Endothelial cell of umbilical vein (primary cell): ENCODE data around the gene NKX3-2. TPM values are rescaled to one million over a fixed set of nuclear protein-coding genes. Genes with fewer than 3 reads are reported as not detected.

Experiments used
- BruUV-seq: library from RNA; stranded (reverse); fragments of 400-500 nt; replicated peaks from 2 replicates; lab custom pipeline; 2021; lab: Mats Ljungman, UMichigan
- CTCF ChIA-PET: fragments of 300-600, 350-600 bp; sonication (Branson Sonifier 250); formaldehyde crosslinking; loops from one replicate; lab custom pipeline; 2021; ENCODE audit warnings: antibody characterized with exemption, inconsistent platforms; lab: Charles Lee
- POLR2A ChIA-PET: fragments of 300-600, 350-600 bp; sonication (Branson Sonifier 250); formaldehyde crosslinking; loops from one replicate; lab custom pipeline; 2021; ENCODE audit warnings: antibody characterized with exemption, inconsistent platforms; lab: Charles Lee
- DNase-seq: peaks from one replicate; pipeline ENCODE4 v3.0.0-alpha.2; 2011; ENCODE audit warnings: low read depth, low spot score
- FAIRE-seq: peaks from 2 replicates; lab custom pipeline; 2011; peaks lifted over from hg19 to GRCh38; lab: Jason Lieb, UNC
- H2AFZ ChIP-seq: 2 replicates; pipeline ENCODE4 v1.6.0; 2012; ENCODE audit warnings: low read depth, low read length, control low read depth, inconsistent platforms
- H3K27ac ChIP-seq: 2 replicates; pipeline ENCODE4 v1.5.1; 2011; ENCODE audit warnings: low read depth, mild to moderate bottlenecking, control low read depth, low read length, moderate library complexity; ENCODE audit not compliant: insufficient read depth
- H3K27me3 ChIP-seq, 2 experiments: 2 replicates each; pipeline versions ENCODE4 v1.6.0 to v1.6.1; 2011; ENCODE audit warnings: low read length in 2 of 2, mixed read lengths in 1 of 2; ENCODE audit not compliant: control insufficient read depth in 2 of 2, insufficient read depth in 2 of 2
- H3K36me3 ChIP-seq, 2 experiments: 2 replicates in 1 of 2; 3 replicates in 1 of 2; pipeline ENCODE4 v1.5.1; 2011; ENCODE audit warnings: low read length in 2 of 2, mild to moderate bottlenecking in 1 of 2, moderate library complexity in 1 of 2; ENCODE audit not compliant: control insufficient read depth in 2 of 2, insufficient read depth in 2 of 2; ENCODE audit errors: extremely low read depth in 1 of 2
- H3K4me1 ChIP-seq: 3 replicates; pipeline ENCODE4 v1.5.1; 2011; ENCODE audit warnings: mild to moderate bottlenecking, low read length; ENCODE audit not compliant: control insufficient read depth, insufficient read depth; ENCODE audit errors: extremely low read depth
- H3K4me2 ChIP-seq: 2 replicates; pipeline ENCODE4 v1.6.1; 2011; ENCODE audit warnings: low read length, control low read depth, mixed read lengths; ENCODE audit not compliant: insufficient read depth
- H3K4me3 ChIP-seq, 3 experiments: fragments of 200-600 bp in 1 of 3; sonication (generic), shearing (Covaris generic) in 1 of 3; replicated peaks in 1 of 3; 2 replicates each; pipeline ENCODE4 v1.5.1; 2011 to 2016; ENCODE audit warnings: control low read depth in 3 of 3, low read length in 3 of 3, mild to moderate bottlenecking in 2 of 3, inconsistent platforms in 1 of 3, low read depth in 1 of 3, moderate library complexity in 1 of 3; ENCODE audit not compliant: insufficient read depth in 1 of 3
- H3K79me2 ChIP-seq: 2 replicates; pipeline ENCODE4 v1.6.0; 2012; ENCODE audit warnings: low read length, inconsistent platforms; ENCODE audit not compliant: control insufficient read depth, insufficient read depth
- H3K9ac ChIP-seq: replicated peaks from 2 replicates; pipeline ENCODE3; 2011; ENCODE audit warnings: low read length, control low read depth; ENCODE audit not compliant: insufficient read depth; ENCODE audit errors: extremely low read depth
- H3K9me1 ChIP-seq: replicated peaks from 3 replicates; pipeline ENCODE4 v1.6.0; 2011; ENCODE audit warnings: mild to moderate bottlenecking, low read length; ENCODE audit not compliant: control insufficient read depth, insufficient read depth; ENCODE audit errors: extremely low read depth
- H3K9me3 ChIP-seq: replicated peaks from 2 replicates; pipeline ENCODE4 v1.5.1; 2012; ENCODE audit warnings: low read length, inconsistent platforms; ENCODE audit not compliant: control insufficient read depth, insufficient read depth
- H4K20me1 ChIP-seq: replicated peaks from 2 replicates; pipeline ENCODE3; 2011; ENCODE audit warnings: mild to moderate bottlenecking, low read length; ENCODE audit not compliant: control insufficient read depth, insufficient read depth; ENCODE audit errors: extremely low read depth
- EZH2 ChIP-seq: IDR thresholded peaks from 2 replicates; pipeline ENCODE4 v1.6.1; 2012; ENCODE audit warnings: borderline replicate concordance, low read depth, mild to moderate bottlenecking, moderate library complexity, low read length, inconsistent platforms; ENCODE audit not compliant: severe bottlenecking
- FOS ChIP-seq: IDR thresholded peaks from 2 replicates; pipeline ENCODE4 v1.6.1; 2011; ENCODE audit warnings: mild to moderate bottlenecking, low read length, moderate library complexity, borderline replicate concordance; ENCODE audit not compliant: insufficient read depth
- GATA2 ChIP-seq: IDR thresholded peaks from 2 replicates; pipeline ENCODE4 v1.7.0; 2011; ENCODE audit warnings: low read depth, mild to moderate bottlenecking, moderate library complexity, mixed read lengths, low read length; ENCODE audit not compliant: insufficient read length, insufficient read depth
- JUN ChIP-seq: IDR thresholded peaks from 2 replicates; pipeline ENCODE4 v1.6.1; 2011; ENCODE audit warnings: borderline replicate concordance, low read depth; ENCODE audit not compliant: insufficient read length, insufficient read depth
- MYC ChIP-seq: IDR thresholded peaks from one replicate; pipeline ENCODE4 v1.6.1; 2011; ENCODE audit warnings: mild to moderate bottlenecking, low read depth, low read length
- POLR2A ChIP-seq: IDR thresholded peaks from 2 replicates; pipeline ENCODE4 v1.6.1; 2012; ENCODE audit warnings: low read depth, mild to moderate bottlenecking, control low read depth, low read length
- POLR2AphosphoS5 ChIP-seq: IDR thresholded peaks from 2 replicates; pipeline ENCODE4 v1.6.1; 2012; ENCODE audit warnings: low read depth, mild to moderate bottlenecking, control low read depth, low read length, moderate library complexity; ENCODE audit not compliant: insufficient read depth
- dilution Hi-C: fragments of 300-500 bp; cut with MboI; formaldehyde crosslinking; loops from one replicate; pipeline ENCODE4 v1.15.0; 2019; ENCODE audit warnings: low sequenced_read_pairs; ENCODE audit not compliant: extremely low pct_ligation_motif_present
- intact Hi-C: fragments of 100-400 bp; cut with micrococcal nuclease; formaldehyde crosslinking; loops from one replicate; pipeline ENCODE4 v1.10.0; 2022
- polyA plus RNA-seq, 4 experiments: library from polyadenylated mRNA; depleted of rRNA in 3 of 4; stranded (reverse) in 3 of 4; unstranded in 1 of 4; fragments of >200 nt; gene quantifications; 2 replicates each; pipeline versions ENCODE4 v1.2.1 to v1.2.3, GENCODE V29; 2011 to 2012; ENCODE audit warnings: missing spikeins in 1 of 4
- total RNA-seq: library from RNA; stranded (reverse); gene quantifications from 2 replicates; pipeline ENCODE4 v1.2.3, GENCODE V29; 2021
- TF ChIP-seq, protein P1 (sequence below), 2 donors: IDR thresholded peaks; 1 replicate in 1 of 2; 2 replicates in 1 of 2; pipeline ENCODE4 v1.5.1; 2011; ENCODE audit warnings: low read length in 2 of 2, mild to moderate bottlenecking in 2 of 2, moderate library complexity in 2 of 2, control low read depth in 1 of 2, inconsistent platforms in 1 of 2, low read depth in 1 of 2; ENCODE audit not compliant: insufficient read depth in 1 of 2; ENCODE audit errors: extremely low read depth in 1 of 2
- TF ChIP-seq, protein P2 (sequence below): IDR thresholded peaks from 2 replicates; pipeline ENCODE4 v1.6.1; 2011; ENCODE audit not compliant: insufficient read depth, insufficient read length

NKX3-2 gene
- total and polyA plus RNA-seq, 2 donors (not counting 3 experiments of a cell fraction or from before 2014, with no cell fraction given) = not detected

DNA sequence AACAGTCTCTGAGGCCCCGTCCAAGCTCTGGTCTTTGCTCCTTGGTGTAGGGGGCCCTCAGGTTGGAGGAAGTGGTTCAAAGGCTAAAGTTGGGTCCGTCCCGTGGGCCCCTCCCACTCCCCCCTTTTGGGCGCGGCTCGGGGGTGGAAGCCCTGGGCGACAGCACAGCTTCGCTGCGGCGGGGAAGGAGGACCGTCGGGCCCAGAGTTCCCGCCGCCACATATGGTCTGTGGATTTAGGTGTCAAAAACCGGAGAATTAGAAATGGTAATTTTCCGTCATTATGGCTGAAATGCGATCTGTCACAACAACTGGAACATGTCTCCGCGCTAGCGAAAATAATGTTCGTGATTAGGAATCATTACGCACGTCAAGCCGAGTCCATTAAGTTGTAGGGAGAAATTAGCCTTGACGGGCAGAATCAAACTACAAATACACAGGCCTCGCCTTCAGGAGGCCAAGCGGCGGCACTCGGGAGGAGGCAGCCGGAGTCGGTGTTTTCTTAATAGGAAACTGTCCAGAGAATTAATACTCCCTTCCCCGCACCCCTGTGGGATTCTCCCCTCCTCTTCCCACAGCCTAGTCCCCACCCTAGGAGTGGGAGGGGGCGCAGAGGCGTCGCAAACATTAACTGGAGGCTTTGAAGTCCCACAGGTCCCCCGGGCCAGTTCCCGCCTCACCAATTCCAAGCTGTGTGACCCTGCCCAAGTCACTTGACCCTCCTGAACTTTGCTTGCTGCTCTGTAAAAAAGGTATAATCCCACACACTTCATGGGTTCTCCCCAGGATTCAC is 15.0 kb downstream of the NKX3-2 start:
- ChIA-PET CTCF (no interaction called here), POLR2A (no interaction called here)
- intact Hi-C loops = no loop called here
- Histone ChIP-seq H3K27me3 (peaks cover 96 to 97% of the 10 kb centered on the region in 2 experiments), H3K9me1 (no peaks in the 10 kb centered on the region), H3K79me2 (no peaks in the 10 kb centered on the region), H3K27ac (no peak overlapping the region), H3K9ac (no peak overlapping the region), H3K4me3 (no peak overlapping the region), H2AFZ (no peak overlapping the region), H3K4me2 (no peak overlapping the region), H3K9me3 (peaks cover 4% of the 10 kb centered on the region), H3K36me3 (no peaks in the 10 kb centered on the region), H3K4me1 (no peaks in the 10 kb centered on the region), H4K20me1 (no peaks in the 10 kb centered on the region)
- FAIRE-seq (no peak), DNase-seq (no peak)
- dilution Hi-C loops = no loop called here
- TF ChIP-seq, protein P1, sequence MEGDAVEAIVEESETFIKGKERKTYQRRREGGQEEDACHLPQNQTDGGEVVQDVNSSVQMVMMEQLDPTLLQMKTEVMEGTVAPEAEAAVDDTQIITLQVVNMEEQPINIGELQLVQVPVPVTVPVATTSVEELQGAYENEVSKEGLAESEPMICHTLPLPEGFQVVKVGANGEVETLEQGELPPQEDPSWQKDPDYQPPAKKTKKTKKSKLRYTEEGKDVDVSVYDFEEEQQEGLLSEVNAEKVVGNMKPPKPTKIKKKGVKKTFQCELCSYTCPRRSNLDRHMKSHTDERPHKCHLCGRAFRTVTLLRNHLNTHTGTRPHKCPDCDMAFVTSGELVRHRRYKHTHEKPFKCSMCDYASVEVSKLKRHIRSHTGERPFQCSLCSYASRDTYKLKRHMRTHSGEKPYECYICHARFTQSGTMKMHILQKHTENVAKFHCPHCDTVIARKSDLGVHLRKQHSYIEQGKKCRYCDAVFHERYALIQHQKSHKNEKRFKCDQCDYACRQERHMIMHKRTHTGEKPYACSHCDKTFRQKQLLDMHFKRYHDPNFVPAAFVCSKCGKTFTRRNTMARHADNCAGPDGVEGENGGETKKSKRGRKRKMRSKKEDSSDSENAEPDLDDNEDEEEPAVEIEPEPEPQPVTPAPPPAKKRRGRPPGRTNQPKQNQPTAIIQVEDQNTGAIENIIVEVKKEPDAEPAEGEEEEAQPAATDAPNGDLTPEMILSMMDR (IDR thresholded peaks at IDR 0.05; ENCODE audit: extremely low read depth in 1 of 2, insufficient read depth in 1 of 2, low read depth in 1 of 2, low read length in 2 of 2) = no peak
- TF ChIP-seq FOS = no peak
- no peak for TF ChIP-seq JUN
- TF ChIP-seq POLR2AphosphoS5 = no peak
- TF ChIP-seq GATA2 = no peak
- no peak for TF ChIP-seq POLR2A
- TF ChIP-seq EZH2 = no peak
- TF ChIP-seq MYC = no peak
- TF ChIP-seq, protein P2, sequence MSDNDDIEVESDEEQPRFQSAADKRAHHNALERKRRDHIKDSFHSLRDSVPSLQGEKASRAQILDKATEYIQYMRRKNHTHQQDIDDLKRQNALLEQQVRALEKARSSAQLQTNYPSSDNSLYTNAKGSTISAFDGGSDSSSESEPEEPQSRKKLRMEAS = no peak
- BruUV-seq = no TSS peak
